Right ventricle myocardium inferior (tissue), 1 donor: ENCODE measurements around the gene CARNS1. TPM values are rescaled to one million over a fixed set of nuclear protein-coding genes. Genes with fewer than 3 reads are reported as not detected.

Experiments used
- ATAC-seq: fragments of 200-7000 bp; cut with Tn5 transposase; one replicate; pipeline ENCODE4 v1.9.1; 2020; ENCODE audit warnings: mild to moderate bottlenecking, moderate library complexity
- DNase-seq: peaks from one replicate; pipeline ENCODE4 v3.0.0; 2021; ENCODE audit errors: missing footprints
- intact Hi-C: fragments of 100-400 bp; cut with DNase I; formaldehyde crosslinking; loops from one replicate; pipeline ENCODE4 v1.11.0; 2022
- total RNA-seq: library from RNA; stranded (reverse); fragmentation: NEBNext Ultra II Directional; extraction: Animal tissue kit (Norgen Biotek cat#: 25700); gene quantifications from one replicate; pipeline ENCODE4 v1.2.1, GENCODE V29; 2021
- donor health status: DM: no; HTN: yes; CAD: no; lungs with severe emphysema.

The CARNS1 gene
- total RNA-seq, 1 donor from 2014 or later, result 14.1 TPM

- no peak for DNase-seq
- ATAC-seq, result no peak
- intact Hi-C loops, result no loop called here
These were observed 19.0 kb downstream of the CARNS1 start for GRCh38 chr11:67434395-67434881.

- no peak for ATAC-seq
- DNase-seq, result no peak
- intact Hi-C loops, result no loop called here
These were observed 19.7 kb downstream of the CARNS1 start for GRCh38 chr11:67435031-67435726.

- DNase-seq (no peak), ATAC-seq (no peak)
- intact Hi-C loops, result no loop called here
These were observed 20.4 kb downstream of the CARNS1 start for GRCh38 chr11:67435727-67436458.

- ATAC-seq, result no peak
These were observed 21.1 kb downstream of the CARNS1 start for GRCh38 chr11:67436459-67437081.

GRCh38 chr11:67437082-67437808 lies 21.8 kb downstream of the CARNS1 start, which contains the start of gene PTPRCAP:
PTPRCAP (minus strand) TSS chr11:67437682; CDS start chr11:67437619, 63 bp downstream.
- no peak for DNase-seq
- ATAC-seq, result no peak
- intact Hi-C loops, result no loop called here

More at GRCh38 chr11:67436459-67437081, 21.1 kb downstream of the CARNS1 start:
- no peak for DNase-seq
- intact Hi-C loops, result no loop called here

GRCh38 chr11:67437809-67438157 lies 22.3 kb downstream of the CARNS1 start:
- intact Hi-C loops, result no loop called here
- no peak for DNase-seq
- no peak for ATAC-seq

- intact Hi-C loops, result no loop called here
- DNase-seq (no peak), ATAC-seq (no peak)
These were observed 22.9 kb downstream of the CARNS1 start for GRCh38 chr11:67438158-67438902.

GRCh38 chr11:67439321-67440228 lies 24.1 kb downstream of the CARNS1 start:
- intact Hi-C loops, result no loop called here
- DNase-seq (no peak), ATAC-seq (no peak)

GRCh38 chr11:67440229-67441097 lies 25.0 kb downstream of the CARNS1 start:
- DNase-seq, result no peak
- no peak for ATAC-seq
- intact Hi-C loops, result no loop called here

GRCh38 chr11:67441098-67441563 lies 25.7 kb downstream of the CARNS1 start:
- DNase-seq (peak; percentile 43), ATAC-seq (no peak)
- intact Hi-C loops, result no loop called here

- ATAC-seq (no peak), DNase-seq (peak; percentile 52)
- intact Hi-C loops, result loop anchor here (2.0 kb wide), 1 partner anchor 27 kb away; the partner anchor contains the start of gene TMEM134
These were observed 26.4 kb downstream of the CARNS1 start for GRCh38 chr11:67441731-67442351.

GRCh38 chr11:67442504-67443404 lies 27.3 kb downstream of the CARNS1 start:
- intact Hi-C loops, result loop anchor here (2.0 kb wide), 1 partner anchor 26 kb away; the partner anchor contains the start of gene TMEM134
- ATAC-seq (no peak), DNase-seq (no peak)

GRCh38 chr11:67445515-67445914 lies 30.0 kb downstream of the CARNS1 start:
- intact Hi-C loops, result no loop called here
- ATAC-seq (no peak), DNase-seq (no peak)

GRCh38 chr11:67448220-67448609 lies 32.7 kb downstream of the CARNS1 start:
- DNase-seq (no peak), ATAC-seq (no peak)
- intact Hi-C loops, result no loop called here
